ENCODE results near the gene PHETA1. TPM values are rescaled to one million over a fixed set of nuclear protein-coding genes. Genes with fewer than 3 reads are reported as not detected.

PHETA1 gene
- polyA plus RNA-seq (2011; rRNA removed) (3.5 TPM in 2 replicates), polyA minus RNA-seq (2011; rRNA and poly(A)+ RNA removed) (1.7 and 1.8 TPM in 2 replicates)

DNA sequence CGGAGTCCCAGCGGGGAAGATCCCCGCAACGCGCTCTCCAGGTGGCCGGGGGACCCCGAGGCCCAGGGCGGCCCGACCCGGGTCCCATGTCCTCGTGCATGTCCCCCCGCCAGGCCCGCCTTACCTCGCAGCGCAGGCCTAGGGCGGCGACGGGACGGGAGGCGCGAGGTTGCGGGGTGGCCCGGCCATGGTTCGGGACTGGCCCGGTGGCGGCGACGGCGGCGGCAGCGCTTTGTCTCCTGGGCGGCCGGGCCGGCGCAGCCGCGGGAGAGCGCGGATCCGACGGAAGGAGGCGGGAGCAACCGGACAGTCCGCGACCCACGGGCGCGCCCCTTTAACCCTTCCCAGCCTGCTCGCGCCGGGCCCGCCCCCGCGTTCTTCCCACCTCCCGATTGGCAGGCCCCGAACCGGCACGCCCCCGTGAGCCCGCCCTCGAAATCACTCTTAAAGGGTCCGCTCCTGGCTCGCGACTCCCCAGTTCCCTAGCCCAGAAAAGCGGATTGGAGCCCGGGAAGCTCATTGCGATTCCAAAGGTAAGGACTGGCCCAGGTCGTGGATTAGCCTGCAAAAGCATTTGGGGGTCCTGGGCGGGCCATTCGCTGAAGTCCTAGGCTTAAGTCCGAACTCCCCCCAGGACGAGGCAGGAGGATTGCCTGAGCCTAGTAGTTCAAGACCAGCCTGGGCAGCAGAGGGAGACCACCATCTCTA lies at the start of gene PHETA1:
Gene PHETA1 (minus strand): TSS at position 308 of the 708 bp plus-strand sequence. CDS start 5,668 bp downstream, outside the sequence.
- CTCF ChIA-PET, result interaction anchor here (1.0 to 3.5 kb wide), 3 partner anchors 28 to 300 kb away, joined by 4 to 24 read pairs (median 6); no protein-coding TSS in a partner anchor
- TF ChIP-seq, protein P1, sequence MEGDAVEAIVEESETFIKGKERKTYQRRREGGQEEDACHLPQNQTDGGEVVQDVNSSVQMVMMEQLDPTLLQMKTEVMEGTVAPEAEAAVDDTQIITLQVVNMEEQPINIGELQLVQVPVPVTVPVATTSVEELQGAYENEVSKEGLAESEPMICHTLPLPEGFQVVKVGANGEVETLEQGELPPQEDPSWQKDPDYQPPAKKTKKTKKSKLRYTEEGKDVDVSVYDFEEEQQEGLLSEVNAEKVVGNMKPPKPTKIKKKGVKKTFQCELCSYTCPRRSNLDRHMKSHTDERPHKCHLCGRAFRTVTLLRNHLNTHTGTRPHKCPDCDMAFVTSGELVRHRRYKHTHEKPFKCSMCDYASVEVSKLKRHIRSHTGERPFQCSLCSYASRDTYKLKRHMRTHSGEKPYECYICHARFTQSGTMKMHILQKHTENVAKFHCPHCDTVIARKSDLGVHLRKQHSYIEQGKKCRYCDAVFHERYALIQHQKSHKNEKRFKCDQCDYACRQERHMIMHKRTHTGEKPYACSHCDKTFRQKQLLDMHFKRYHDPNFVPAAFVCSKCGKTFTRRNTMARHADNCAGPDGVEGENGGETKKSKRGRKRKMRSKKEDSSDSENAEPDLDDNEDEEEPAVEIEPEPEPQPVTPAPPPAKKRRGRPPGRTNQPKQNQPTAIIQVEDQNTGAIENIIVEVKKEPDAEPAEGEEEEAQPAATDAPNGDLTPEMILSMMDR (IDR thresholded peaks at IDR 0.05; ENCODE audit: low read depth, low read length), result no peak
- H3K27ac ChIP-seq (ENCODE audit: low read depth, low read length), result no peak within 1 kb of the TSS
- POLR2A ChIA-PET, result no interaction called here
- peak; percentile 63 for DNase-seq (ENCODE audit: low read depth, low spot score)
- peak within 1 kb of the TSS; percentile 83 for H3K4me3 ChIP-seq (ENCODE audit: low read depth, low read length)
- no peaks in the 10 kb centered on the region for H3K9me3 ChIP-seq (ENCODE audit: control insufficient read depth, insufficient read depth, low read length)
- H3K27me3 ChIP-seq (ENCODE audit: control insufficient read depth, insufficient read depth, low read length), result no peaks in the 10 kb centered on the region

- ChIA-PET POLR2A (no interaction called here), CTCF (interaction anchor here (1.3 kb wide), 1 partner anchor 22 kb away, joined by 3 read pairs; no protein-coding TSS in a partner anchor)
- H3K4me3 ChIP-seq (ENCODE audit: low read depth, low read length), result no peak overlapping the region
- no peaks in the 10 kb centered on the region for H3K27me3 ChIP-seq (ENCODE audit: control insufficient read depth, insufficient read depth, low read length)
- no peaks in the 10 kb centered on the region; the same call in 1 of the 2 replicates for H3K9me3 ChIP-seq (ENCODE audit: control insufficient read depth, insufficient read depth, low read length)
- TF ChIP-seq, protein P1 (IDR thresholded peaks at IDR 0.05; ENCODE audit: low read depth, low read length), result no peak
- H3K27ac ChIP-seq (ENCODE audit: low read depth, low read length), result no peak overlapping the region
- no peak for DNase-seq (ENCODE audit: low read depth, low spot score)
These were observed 49.6 kb upstream of the PHETA1 start for GRCh38 chr12:111418594-111418880.

GRCh38 chr12:111417784-111418593 lies 49.1 kb upstream of the PHETA1 start:
- no peak overlapping the region for H3K27ac ChIP-seq (ENCODE audit: low read depth, low read length)
- TF ChIP-seq, protein P1 (IDR thresholded peaks at IDR 0.05; ENCODE audit: low read depth, low read length), result no peak
- no peaks in the 10 kb centered on the region; the same call in 1 of the 2 replicates for H3K9me3 ChIP-seq (ENCODE audit: control insufficient read depth, insufficient read depth, low read length)
- CTCF ChIA-PET, result no interaction called here
- H3K4me3 ChIP-seq (ENCODE audit: low read depth, low read length), result no peak overlapping the region
- DNase-seq (ENCODE audit: low read depth, low spot score), result no peak
- POLR2A ChIA-PET, result no interaction called here
- H3K27me3 ChIP-seq (ENCODE audit: control insufficient read depth, insufficient read depth, low read length), result no peaks in the 10 kb centered on the region

DNA sequence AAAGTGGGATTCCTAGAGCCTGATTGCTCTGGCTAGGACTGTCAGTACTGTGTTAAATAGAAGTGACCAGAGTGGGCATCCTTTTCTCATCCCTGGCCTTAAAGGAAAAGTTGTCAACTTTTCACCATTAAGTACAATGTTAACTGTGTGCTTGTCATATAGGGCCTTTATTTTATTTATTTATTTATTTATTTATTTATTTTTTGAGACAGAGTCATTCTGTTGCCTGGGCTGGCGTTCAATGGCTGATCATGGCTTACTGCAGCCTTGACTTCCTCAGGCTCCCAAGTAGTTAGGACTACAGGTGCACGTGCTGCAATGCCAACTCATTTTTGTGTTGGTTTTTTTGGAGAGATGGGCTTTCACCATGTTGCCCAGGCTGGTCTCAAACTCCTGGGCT lies 48.4 kb upstream of the PHETA1 start:
- Histone ChIP-seq H3K27me3 (ENCODE audit: control insufficient read depth, insufficient read depth, low read length) (no peaks in the 10 kb centered on the region), H3K27ac (ENCODE audit: low read depth, low read length) (no peak overlapping the region), H3K9me3 (ENCODE audit: control insufficient read depth, insufficient read depth, low read length) (no peaks in the 10 kb centered on the region; the same call in 1 of the 2 replicates), H3K4me3 (ENCODE audit: low read depth, low read length) (no peak overlapping the region)
- DNase-seq (ENCODE audit: low read depth, low spot score), result no peak
- ChIA-PET CTCF (no interaction called here), POLR2A (interaction anchor here (0.6 kb wide), 1 partner anchor 1503 kb away, joined by 4 read pairs; no protein-coding TSS in a partner anchor)
- TF ChIP-seq, protein P1 (IDR thresholded peaks at IDR 0.05; ENCODE audit: low read depth, low read length), result no peak

Data from AG04450 (cell line).